NCI-H128 (cell line): ENCODE measurements around the gene PAPOLB.

Experiments
- DNase-seq: peaks from one replicate; lab custom pipeline; 2025; ENCODE audit not compliant: unreplicated experiment; lab: John Stamatoyannopoulos, UW

PAPOLB gene

GRCh38 chr7:4842319-4843064 lies 19.3 kb downstream of the PAPOLB start:
- no peak for DNase-seq

GRCh38 chr7:4841836-4842235 lies 20.0 kb downstream of the PAPOLB start:
- DNase-seq, result no peak

- no peak for DNase-seq
Measured at GRCh38 chr7:4841007-4841784, 20.6 kb downstream of the PAPOLB start.

- DNase-seq, result no peak
Measured at GRCh38 chr7:4840079-4840501, 21.7 kb downstream of the PAPOLB start.

- no peak for DNase-seq
Measured at GRCh38 chr7:4838626-4839334, 23.1 kb downstream of the PAPOLB start.

- no peak for DNase-seq
Measured at GRCh38 chr7:4837803-4838625, 23.8 kb downstream of the PAPOLB start.

- DNase-seq, result no peak
Measured at GRCh38 chr7:4837041-4837802, 24.6 kb downstream of the PAPOLB start.

- no peak for DNase-seq
Measured at GRCh38 chr7:4836206-4836661, 25.6 kb downstream of the PAPOLB start.

GRCh38 chr7:4835398-4836205 lies 26.2 kb downstream of the PAPOLB start:
- no peak for DNase-seq

GRCh38 chr7:4834601-4835397 lies 27.0 kb downstream of the PAPOLB start:
- DNase-seq, result no peak

- no peak for DNase-seq
Measured at GRCh38 chr7:4833691-4834600, 27.9 kb downstream of the PAPOLB start.

- DNase-seq, result no peak
Measured at GRCh38 chr7:4833176-4833575, 28.7 kb downstream of the PAPOLB start.

GRCh38 chr7:4832711-4833110 lies 29.1 kb downstream of the PAPOLB start:
- DNase-seq, result no peak

- no peak for DNase-seq
Measured at GRCh38 chr7:4831723-4832495, 29.9 kb downstream of the PAPOLB start.

- no peak for DNase-seq
Measured at GRCh38 chr7:4830176-4830575, 31.7 kb downstream of the PAPOLB start.

GRCh38 chr7:4828720-4829383 lies 33.0 kb downstream of the PAPOLB start:
- DNase-seq, result no peak
